Dermis microvascular lymphatic vessel endothelial cell (primary cell): ENCODE measurements around the gene HTT. TPM values are rescaled to one million over a fixed set of nuclear protein-coding genes. Genes with fewer than 3 reads are reported as not detected.
A peak's percentile ranks its signal among the peaks of the same experiment; 100 is the strongest.
"Not testable (repeated sequence)": the region's sequence is repeated elsewhere in the genome, so short reads cannot be mapped to it uniquely, and the experiment has no call there.

ENCODE experiments used
- DNase-seq, 2 donors: peaks; one replicate each; pipeline versions ENCODE4 v3.0.0 to v3.0.0-alpha.2; 2010; ENCODE audit warnings: low read depth in 2 of 2
- total RNA-seq: library from RNA; depleted of rRNA; stranded (reverse); fragments of >200 nt; gene quantifications from 2 replicates; pipeline ENCODE4 v1.2.1, GENCODE V29; 2014

Gene HTT
- total RNA-seq, 1 donor from 2014 or later = 26.2 TPM

DNA sequence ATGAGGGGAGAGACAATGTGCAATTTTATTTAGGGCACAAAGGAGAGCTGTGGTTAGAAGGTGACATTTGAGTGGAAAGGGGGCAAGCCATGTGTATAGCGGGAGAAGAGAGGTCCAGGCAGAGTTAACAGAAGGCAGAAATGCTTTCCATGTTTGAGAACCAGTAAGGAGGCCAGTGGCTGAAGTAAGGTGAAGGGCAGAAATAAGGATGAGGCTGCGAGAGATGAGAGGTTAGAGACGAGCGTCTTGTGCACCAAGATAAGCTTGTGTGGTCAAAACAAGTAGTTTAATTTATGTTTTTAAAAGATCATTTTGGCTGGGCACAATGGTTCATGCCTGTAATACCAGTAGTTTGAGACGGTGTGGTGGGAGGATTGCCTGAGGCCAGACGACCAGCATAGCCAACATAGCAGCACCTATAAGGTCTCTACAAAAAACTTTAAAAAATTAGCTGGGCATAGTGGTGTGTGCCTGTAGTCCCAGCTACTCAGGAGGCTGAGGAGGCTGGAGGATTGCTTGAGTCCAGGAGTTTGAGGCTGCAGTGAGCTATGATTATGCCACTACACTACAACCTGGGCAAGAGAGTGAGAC lies 8.5 kb downstream of the HTT start:
- DNase-seq = no peak

DNA sequence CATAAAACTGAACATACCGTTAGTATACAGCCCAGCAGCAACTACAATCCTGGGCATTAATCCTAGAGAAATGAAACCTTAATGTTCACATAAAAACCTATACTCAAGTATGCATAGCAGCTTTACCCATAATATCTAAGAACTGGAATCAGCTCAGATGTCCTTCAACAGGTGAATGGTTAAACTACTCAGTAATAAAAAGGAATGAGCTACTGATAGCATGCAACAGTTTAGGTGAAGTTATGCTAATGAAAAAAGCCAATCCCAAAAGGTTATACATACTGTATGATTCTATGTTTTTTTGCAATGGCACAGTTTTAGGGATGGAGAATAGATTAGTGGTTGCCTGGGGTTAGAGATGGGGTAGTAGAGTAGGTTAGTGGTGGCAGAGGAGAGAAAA lies 9.3 kb downstream of the HTT start:
- DNase-seq = no peak

DNA sequence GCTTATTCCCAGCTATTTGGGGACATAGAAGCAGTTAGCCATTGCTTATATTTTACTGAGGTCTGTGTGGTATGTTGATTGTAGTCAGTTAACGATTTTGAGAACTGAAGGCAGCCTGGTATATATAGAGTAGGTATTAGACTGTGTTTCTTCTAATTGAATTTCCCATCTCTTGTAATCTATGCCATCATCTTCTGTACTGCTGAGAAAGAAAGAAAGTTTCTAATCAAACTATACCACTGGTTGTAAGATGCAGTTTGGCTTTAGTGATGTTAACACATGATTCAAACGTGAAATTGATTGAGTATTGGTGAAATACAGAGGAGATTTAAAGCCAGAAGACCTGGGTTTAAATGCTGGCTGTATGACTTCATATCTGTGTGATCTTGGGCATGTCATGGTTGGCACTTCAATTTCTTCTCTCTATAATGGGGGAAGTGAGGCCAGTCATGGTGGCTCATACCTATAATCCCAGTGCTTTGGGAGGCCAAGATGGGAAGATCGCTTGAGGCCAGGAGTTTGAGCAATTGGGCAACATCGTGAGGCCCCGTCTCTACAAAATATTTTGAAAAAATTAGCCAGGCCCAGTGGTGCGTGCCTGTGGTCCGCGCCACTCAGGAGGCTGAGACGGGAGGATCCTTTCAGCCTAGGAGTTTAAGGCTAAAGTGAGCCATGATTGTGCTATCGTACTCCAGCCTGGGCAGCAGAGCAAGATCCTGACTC lies 11.6 kb downstream of the HTT start:
- DNase-seq = no peak

DNA sequence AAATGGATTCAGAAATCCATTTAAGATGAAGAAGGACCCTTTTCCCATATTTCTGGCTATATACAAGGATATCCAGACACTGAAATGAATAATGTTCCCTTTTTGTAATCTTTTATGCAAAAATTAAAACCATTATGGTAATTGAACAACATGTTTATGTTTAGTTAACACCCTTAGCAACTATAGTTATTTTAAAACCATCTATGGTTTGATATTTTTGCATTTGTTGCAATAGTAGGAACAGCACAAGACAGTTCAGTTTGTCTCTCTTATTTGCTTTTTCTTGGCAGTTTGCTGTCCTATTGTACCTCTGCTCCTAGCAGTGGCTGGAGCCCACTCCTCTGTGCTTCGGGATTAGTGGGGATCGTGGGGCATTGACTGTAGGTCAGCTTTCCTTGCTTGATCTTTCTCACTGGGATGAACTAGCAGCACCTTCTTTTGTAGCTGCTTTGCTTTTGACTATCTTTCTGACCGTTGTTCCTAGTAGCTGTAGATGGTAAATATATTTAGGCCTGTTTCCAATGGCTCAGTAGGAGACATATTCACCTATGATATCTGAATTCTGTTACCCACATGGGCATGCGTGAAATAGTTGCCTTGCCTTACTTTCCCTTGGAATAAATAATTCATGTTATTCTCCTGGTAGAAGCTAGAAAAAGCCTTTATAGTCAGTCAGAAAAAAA lies 12.8 kb downstream of the HTT start:
- DNase-seq = no peak

DNA sequence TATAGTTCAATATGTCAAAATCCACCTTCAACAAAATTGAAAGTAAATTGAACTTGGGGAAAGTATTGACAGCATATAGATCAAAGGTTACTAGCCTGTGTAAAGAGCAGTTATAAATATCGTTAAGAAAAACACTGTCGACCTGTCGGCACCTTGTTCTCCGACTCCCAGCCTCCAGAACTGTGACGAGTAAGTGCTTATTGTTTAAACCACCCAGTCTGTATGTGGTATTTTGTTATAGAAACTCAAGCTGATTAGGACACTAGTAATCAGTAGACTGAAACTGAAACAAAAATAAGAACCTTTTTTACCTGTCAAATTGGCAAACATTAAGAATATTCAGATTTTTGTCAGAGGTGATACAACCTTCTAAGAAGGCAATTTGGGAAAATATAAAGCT lies 17.0 kb downstream of the HTT start:
- no peak for DNase-seq

DNA sequence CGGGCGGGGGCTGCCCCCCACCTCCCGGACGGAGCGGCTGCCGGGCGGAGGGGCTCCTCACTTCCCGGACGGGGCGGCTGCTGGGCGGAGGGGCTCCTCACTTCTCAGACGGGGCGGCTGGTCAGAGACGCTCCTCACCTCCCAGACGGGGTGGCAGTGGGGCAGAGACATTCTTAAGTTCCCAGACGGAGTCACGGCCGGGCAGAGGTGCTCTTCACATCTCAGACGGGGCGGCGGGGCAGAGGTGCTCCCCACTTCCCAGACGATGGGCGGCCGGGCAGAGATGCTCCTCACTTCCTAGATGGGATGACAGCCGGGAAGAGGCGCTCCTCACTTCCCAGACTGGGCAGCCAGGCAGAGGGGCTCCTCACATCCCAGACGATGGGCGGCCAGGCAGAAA lies 20.2 kb downstream of the HTT start:
- not testable (repeated sequence) for DNase-seq

DNA sequence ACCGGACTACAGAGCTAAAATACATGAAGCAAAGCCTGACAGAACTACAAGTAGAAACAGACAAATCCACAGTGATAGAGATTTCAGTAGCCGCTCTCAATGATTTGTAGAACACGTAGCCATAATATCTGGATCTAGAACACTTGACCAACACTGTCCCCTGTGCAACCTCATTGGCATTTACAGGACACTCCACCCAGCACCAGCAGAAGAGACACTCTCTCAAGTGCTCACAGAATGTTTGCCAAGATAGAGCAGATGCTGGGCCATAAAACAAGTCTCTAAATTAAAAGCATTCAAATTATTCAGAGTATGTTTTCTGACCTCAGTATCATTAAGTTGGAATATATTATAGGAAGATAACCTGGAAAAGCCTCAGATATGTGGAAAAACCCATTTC lies 21.7 kb downstream of the HTT start:
- no peak for DNase-seq

DNA sequence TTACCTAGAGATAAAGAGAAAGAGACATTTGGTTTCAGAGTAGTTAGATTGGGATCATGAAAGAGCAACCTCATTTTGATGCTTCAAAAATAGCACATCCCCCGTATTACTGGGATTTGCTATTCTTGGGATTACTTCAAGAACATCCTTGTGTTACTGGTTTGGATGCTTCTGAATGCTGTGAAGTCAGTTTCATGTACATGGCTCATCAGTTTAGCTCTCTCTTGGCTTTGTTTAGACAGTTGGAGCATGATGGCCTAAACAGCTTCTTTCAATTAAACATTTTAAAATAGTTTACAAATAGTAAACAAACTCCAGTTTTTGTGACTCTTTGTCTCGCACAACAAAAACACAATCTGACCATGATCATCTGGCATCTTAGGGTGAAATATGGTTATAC lies 23.9 kb downstream of the HTT start:
- DNase-seq = no peak

DNA sequence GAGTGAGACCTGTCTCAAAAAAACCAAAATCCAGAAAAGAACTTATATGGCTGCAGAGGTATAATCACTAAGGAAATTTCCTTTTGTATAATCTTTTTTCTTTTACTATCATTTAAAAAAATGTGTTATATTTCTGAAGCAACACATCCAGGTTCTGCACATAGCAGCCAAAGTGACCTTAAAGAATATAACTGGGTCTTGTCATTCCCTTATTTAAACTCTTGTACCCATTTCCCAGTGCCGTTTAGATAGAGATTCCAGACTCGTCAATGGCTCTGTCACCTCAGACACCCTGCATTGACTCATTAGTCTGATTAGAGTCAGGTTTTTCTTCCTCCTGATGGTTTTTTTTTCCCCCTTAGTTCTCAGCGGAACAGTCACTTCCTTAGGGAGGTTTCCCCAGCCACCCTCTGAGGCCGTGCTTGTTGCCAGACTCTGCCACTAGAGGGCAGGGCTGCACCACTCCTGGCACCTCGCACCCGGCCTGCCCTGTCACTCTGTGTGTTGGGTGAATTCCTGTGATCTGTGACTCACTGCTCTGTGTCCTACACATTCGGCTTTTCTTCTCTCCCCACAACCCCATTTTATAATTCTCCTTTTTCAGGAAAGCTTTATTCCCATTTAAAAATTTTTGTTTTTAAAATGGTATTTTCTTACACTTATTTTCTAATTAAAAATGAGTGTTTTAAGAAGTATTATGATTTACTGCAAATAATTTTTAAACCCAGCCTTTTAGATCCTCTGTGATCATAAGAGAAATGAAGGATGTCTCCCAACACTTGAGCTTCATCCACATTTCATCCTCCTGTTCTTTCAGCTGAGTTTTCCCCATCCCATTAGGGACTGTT lies 32.1 kb downstream of the HTT start:
- peak; percentile 78 to 94 for DNase-seq

DNA sequence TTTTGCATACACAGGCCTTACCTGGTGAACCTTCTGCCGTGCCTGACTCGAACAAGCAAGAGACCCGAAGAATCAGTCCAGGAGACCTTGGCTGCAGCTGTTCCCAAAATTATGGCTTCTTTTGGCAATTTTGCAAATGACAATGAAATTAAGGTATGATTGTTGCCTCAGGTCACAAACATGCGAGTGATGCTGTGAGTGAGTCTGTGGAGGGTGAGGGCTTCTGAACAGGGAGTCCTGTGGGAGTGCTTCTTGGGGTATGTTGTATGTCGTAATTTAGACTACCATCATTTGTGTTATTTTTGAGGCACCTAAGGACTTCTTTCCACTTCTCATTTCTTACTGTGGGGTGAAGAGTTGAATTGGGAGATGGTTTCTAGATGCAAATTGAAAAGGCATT lies 32.8 kb downstream of the HTT start:
- DNase-seq = no peak

DNA sequence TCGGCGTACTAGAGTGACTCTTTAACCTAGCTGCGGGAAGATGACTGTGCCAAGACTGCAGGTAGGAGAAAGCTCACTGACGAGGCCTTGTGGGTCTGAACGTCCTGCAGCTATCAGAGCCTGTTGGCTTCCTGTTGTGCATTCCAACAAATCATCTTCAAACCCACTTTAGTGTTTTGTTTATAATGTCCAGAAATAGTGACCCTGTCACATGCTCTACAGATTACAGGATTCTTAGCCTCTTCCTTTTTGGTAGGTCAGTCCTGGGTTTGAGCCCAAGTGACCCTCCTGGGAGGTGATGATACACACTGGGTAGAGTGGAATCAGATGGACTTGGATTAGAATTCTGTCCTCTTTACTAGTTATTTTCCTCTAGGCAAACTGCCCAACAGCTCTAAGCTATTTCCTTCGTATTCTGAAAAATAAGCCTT lies 33.2 kb downstream of the HTT start:
- peak in 1 of 2 donors; percentile 63 for DNase-seq

DNA sequence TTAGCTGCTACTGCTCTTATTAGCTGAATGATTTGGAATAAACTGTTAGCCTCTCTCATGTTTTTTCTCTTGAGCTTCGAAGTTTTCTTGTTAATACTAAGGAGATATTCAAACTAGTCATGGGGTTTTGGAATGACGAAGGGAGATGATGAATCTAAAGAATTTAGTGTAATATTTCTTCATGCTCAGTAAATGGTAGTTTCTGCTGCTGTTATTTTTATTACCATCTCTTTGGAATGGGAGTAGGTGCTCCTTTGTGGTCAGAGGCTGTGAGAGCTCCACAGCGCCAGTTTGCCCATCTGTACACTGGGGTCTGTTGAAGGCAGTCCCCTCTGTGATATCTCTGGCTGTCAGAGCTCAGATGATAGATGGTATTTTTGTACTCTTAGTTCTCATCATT lies 33.7 kb downstream of the HTT start:
- DNase-seq = no peak

DNA sequence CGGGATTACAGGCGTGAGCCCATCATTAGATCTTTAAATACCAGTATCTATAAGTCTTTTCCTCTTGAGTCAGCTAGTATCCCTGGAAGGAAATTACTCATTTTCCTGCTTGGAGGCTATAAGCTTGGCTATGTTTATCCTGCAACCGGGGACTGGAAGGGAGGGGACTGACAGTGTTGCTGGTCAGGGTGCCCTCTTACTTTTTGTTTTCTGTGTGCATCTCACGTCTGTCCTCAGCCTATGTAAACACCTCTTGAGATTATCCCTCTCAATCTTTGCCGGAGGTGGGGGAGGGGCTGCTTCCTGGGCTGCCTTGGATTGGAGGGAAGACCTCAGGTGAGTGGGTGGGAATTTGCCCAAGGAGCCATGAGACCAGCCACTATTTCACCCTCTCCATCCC lies 37.0 kb downstream of the HTT start:
- DNase-seq = peak in 1 of 2 donors; percentile 92

DNA sequence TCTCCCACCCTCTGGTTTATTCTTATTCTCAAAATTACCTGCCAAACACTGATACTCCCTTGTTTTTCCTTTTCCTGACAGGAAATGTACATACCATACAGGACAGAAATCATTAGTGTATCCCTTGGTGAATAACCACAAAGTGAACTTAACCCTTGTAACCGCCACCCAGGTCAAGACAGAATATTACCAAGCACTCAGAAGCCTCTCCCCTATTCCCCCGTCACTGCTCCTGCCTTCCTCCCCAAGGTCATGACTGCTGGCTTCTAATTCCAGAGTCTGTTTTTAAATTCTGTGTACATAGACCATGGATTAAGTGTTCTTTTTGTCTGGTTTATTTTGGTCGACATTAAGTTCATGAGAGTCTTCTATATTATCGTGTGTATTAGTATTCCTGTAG lies 37.7 kb downstream of the HTT start:
- DNase-seq = peak in 1 of 2 donors; percentile 12

DNA sequence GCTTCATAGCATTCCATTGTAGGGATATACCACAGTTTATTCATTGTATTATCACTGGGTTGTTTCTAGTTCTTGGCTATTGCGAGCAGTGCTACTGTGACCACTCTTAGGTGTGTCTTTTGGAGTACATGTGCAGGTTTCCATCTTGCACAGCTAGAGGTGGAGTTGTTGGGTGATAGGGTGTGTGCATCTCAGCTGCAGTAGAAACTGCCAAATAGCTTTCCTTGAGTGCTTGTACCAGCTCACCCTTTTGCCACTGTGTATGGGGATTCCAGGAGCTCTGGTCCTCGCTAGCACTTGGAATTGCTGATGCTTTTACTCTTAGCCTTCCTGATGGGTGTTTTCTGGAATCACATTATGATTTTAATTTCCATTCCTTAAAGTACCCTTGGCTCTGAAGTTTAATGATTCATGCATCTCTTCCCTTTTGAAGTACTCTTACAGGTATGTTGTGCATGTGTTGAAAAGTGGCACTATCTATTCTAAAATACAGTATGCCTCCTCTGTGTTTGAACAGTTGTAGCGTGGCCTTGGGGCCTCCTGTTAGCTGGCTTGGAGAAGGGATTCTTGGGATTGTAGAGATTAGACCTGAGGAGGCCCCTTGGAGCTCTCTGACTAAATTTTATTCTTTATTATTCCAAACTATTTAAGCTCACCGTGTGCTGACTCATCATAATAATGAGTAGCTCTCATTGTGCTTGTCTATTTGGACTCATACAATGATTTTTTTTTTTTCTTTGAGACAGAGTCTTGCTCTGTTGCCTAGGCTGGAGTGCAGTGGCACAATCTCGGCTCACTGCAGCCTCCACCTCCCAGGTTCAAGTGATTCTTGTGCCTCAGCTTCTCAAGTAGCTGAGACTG lies 38.4 kb downstream of the HTT start:
- DNase-seq = peak in 1 of 2 donors; percentile 29

DNA sequence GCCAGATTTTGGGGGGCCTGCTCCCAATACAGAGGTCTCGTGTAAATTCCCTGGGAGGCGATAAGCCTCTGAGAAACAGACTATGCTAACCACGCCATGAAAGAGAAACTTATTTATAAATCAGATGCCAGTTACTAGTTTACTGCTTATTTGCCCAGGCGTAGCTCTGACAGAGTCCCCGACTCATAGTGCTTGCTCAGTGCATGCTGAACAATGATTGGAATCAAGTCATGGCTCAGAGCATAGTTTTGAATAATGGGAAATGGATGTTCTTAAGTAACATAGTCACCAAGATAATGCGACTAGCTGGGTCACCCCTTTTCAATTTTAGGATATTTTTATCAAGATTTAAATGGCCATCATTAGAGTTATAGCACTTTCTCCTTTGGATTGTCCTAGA lies 39.9 kb downstream of the HTT start:
- DNase-seq = no peak

DNA sequence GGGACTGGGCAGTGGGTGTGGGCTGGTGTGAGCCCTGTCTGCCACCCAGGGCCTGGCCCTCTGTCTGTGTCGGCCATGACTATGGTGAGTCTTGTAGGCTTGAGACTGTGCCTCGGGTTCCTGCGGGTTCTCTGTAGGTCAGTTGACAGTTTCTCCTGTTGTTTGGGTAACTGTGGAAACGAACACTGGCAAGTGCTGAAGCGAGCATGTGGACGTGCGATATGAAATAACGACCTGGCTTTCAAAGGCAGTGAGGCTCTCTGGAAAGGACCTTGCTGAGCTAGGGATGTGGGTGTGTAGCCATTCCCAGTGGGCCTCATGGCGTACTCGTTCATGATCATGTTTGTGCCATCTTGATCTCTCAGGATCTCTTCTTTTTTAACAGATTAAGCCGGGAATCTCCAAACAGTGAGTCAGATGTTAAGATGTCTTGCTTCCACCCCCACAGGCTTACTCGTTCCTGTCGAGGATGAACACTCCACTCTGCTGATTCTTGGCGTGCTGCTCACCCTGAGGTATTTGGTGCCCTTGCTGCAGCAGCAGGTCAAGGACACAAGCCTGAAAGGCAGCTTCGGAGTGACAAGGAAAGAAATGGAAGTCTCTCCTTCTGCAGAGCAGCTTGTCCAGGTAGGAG lies 41.3 kb downstream of the HTT start:
- no peak for DNase-seq

DNA sequence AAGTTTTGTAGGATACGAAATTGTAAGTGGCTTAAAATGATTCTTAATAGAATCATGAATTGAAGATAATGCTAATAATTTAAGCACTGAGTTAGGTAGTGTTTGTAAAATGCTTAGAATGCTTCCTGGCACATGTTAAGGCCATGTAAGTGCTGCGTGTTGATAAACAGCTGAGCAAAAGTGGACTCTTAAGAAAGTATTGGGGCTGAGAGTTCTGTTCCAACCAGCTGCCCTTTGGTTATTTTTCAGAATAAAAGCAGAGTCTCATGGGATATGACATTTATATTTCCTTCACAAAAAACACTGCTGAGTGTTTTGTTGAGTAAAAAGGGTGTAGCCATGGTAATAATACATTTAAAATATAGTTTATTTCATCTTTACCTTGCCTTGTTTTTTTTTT lies 42.5 kb downstream of the HTT start:
- no peak for DNase-seq

DNA sequence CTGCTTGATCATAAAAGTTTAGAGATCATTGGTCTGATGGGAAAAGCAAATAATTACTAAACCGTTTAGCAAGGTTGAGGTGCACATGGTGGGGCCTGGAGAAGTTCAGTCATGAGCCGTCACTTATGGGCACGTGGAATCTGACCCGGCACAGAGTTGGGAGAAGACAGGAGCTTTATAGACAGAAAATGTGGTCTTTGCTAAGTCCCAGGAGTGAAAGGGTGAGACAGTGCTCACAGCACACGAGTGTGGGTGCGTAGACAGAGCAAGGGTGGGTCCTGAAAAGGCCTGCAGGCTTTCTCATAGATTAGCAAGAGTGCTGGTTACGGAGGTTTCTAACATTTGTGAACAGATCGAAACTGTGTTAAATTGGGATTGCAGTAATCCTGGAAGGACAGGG lies 43.8 kb downstream of the HTT start:
- no peak for DNase-seq

DNA sequence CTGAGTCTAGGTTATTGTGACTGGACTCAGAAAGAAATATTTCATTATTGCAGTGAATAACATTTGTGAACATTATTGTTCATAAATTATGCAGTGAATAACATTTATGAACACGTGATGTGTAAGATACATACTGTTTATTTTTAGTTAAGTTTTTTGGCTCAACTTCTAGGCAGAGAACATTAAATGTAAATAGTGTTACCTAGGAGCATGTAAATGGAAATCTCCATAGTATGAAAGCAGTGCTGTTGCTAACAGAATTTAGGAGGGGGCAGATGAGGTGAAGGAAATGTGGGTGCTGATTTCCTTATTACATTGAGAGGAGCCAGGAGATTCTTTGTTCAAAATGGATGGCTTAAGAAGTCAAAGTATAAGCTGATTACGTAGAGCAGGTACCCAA lies 45.0 kb downstream of the HTT start:
- DNase-seq = no peak

DNA sequence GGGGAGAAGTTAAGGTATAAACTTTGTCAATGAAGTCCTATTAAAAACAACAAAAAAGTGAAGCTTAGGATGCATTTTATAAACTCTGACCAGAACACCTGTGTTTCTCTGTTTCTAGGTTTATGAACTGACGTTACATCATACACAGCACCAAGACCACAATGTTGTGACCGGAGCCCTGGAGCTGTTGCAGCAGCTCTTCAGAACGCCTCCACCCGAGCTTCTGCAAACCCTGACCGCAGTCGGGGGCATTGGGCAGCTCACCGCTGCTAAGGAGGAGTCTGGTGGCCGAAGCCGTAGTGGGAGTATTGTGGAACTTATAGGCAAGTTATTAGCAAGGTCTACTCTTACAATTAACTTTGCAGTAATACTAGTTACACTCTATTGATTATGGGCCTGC lies 46.6 kb downstream of the HTT start:
- no peak for DNase-seq
